ENCODE measurements around the gene USHBP1. TPM values are rescaled to one million over a fixed set of nuclear protein-coding genes. Genes with fewer than 3 reads are reported as not detected.

USHBP1 gene
- total RNA-seq, 1 experiment from 2014 or later, result 6.4 TPM

DNA sequence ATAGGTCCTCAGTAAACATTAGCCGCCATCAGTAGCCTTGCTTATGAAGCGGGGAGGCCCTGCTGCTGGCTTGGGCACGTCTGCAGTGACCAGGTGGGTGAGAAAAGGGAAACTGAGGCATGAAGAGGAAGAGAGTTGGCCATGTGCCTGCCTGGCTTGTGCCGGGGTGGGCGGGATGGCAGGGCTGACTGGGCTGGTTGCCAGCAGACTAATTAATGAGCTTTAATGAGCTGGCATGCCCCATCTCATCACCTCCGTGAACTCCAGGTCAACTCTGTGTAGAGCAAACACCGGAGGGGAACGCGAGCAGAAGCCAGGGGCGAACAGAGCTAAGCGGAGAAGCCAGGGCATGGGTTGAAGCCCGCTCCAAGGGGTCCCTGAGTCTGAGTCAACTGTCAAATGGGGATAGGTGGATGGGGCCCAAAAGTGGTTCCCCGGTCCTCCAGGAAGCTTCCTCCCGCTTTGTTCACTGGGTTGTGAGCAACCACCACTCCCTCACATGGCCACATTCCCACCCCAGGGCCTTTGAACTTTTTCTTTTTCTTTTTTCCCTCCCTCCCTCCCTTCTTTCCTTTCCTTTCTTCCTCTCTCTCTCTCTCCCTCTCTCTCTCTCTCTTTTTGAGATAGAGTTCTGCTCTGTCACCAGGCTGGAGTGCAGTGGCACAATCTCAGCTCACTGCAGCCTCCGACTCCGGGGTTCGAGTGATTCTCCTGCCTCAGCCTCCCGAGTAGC, 27.6 kb downstream of the USHBP1 start:
- H3K14ac ChIP-seq (ENCODE audit: insufficient read depth, low read length), result no peak overlapping the region
- H3K23me2 ChIP-seq (ENCODE audit: insufficient read length, low read depth, low read length, poor library complexity, severe bottlenecking), result peaks cover 6% of the 10 kb centered on the region
- H2BK20ac ChIP-seq (ENCODE audit: low read depth, low read length, poor library complexity, severe bottlenecking), result no peak overlapping the region
- H4K8ac ChIP-seq (replicated peaks; ENCODE audit: insufficient read length, low read depth, low read length), result no peak overlapping the region
- H2AFZ ChIP-seq (ENCODE audit: low read length), result no peak overlapping the region
- peak overlapping the region; percentile 31 to 67; a peak in 4 of 5 replicates for H3K4me3 Mint-ChIP-seq
- H3K4me1 Mint-ChIP-seq, result peaks cover 26 to 27% of the 10 kb centered on the region in 2 experiments
- peak overlapping the region in 1 of 3 experiments; percentile 68; a peak in 2 of 7 replicates for H3K27ac Mint-ChIP-seq
- no peak overlapping the region for H3K56ac ChIP-seq (ENCODE audit: insufficient read length, low read depth, low read length)
- peaks cover 6% of the 10 kb centered on the region for H3K79me1 ChIP-seq (ENCODE audit: insufficient read depth, low read depth, low read length, poor library complexity, severe bottlenecking)
- H3T11ph ChIP-seq (ENCODE audit: low read length), result no peak overlapping the region
- H3K4me1 ChIP-seq (ENCODE audit: insufficient read depth, low read length), result no peaks in the 10 kb centered on the region
- TF ChIP-seq, protein P1, sequence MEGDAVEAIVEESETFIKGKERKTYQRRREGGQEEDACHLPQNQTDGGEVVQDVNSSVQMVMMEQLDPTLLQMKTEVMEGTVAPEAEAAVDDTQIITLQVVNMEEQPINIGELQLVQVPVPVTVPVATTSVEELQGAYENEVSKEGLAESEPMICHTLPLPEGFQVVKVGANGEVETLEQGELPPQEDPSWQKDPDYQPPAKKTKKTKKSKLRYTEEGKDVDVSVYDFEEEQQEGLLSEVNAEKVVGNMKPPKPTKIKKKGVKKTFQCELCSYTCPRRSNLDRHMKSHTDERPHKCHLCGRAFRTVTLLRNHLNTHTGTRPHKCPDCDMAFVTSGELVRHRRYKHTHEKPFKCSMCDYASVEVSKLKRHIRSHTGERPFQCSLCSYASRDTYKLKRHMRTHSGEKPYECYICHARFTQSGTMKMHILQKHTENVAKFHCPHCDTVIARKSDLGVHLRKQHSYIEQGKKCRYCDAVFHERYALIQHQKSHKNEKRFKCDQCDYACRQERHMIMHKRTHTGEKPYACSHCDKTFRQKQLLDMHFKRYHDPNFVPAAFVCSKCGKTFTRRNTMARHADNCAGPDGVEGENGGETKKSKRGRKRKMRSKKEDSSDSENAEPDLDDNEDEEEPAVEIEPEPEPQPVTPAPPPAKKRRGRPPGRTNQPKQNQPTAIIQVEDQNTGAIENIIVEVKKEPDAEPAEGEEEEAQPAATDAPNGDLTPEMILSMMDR (conservative IDR thresholded peaks at IDR 0.05), result no peak
- no peaks in the 10 kb centered on the region for H3K27me3 Mint-ChIP-seq (ENCODE audit: low read depth)
- no peaks in the 10 kb centered on the region for H3K9me3 Mint-ChIP-seq
- H3K27me3 ChIP-seq (ENCODE audit: insufficient read depth, low read length), result no peaks in the 10 kb centered on the region
- H3K27ac ChIP-seq (ENCODE audit: insufficient read length, low read depth, low read length), result no peak overlapping the region
- no peak overlapping the region for H3K23ac ChIP-seq (ENCODE audit: insufficient read length, low read depth, low read length)
- no peak for DNase-seq
- no peak overlapping the region for H3K9ac ChIP-seq (ENCODE audit: extremely low read depth, insufficient read length, low read length)
- H2BK12ac ChIP-seq (ENCODE audit: insufficient read length, low read depth, low read length), result no peak overlapping the region
- H3K4ac ChIP-seq (ENCODE audit: low read depth, low read length), result no peak overlapping the region
- no peaks in the 10 kb centered on the region for H3K9me3 ChIP-seq (ENCODE audit: control insufficient read depth, low read depth, low read length)
- H2AK5ac ChIP-seq (ENCODE audit: insufficient read length, low read length), result no peak overlapping the region
- peaks cover 12% of the 10 kb centered on the region for H3K79me2 ChIP-seq (ENCODE audit: insufficient read depth, low read length)
- H4K20me1 ChIP-seq (ENCODE audit: control insufficient read depth, insufficient read depth, insufficient read length), result no peaks in the 10 kb centered on the region
- H2BK15ac ChIP-seq (ENCODE audit: low read depth, low read length), result no peak overlapping the region
- no CpG with 5 or more reads among the region's 18 CpGs for WGBS (ENCODE audit: extremely low coverage, insufficient read length, low lambda C conversion rate)
- H3K4me2 ChIP-seq (ENCODE audit: insufficient read depth, insufficient read length, low read length), result no peak overlapping the region
- no peak overlapping the region for H4K5ac ChIP-seq (ENCODE audit: insufficient read length, low read depth, low read length)
- H2BK120ac ChIP-seq (ENCODE audit: low read depth, low read length, poor library complexity, severe bottlenecking), result no peak overlapping the region
- no peak overlapping the region for H2BK5ac ChIP-seq (ENCODE audit: insufficient read length, low read length)
- H4K91ac ChIP-seq (ENCODE audit: insufficient read length, low read depth, low read length), result no peak overlapping the region
- H3K18ac ChIP-seq (ENCODE audit: insufficient read length, low read depth, low read length), result no peak overlapping the region
- peaks cover 16 to 60% (median 48%) of the 10 kb centered on the region in 3 experiments; a peak in 6 of 7 replicates for H3K36me3 Mint-ChIP-seq (ENCODE audit: insufficient read depth in 1 of 3, low read depth in 3 of 3)

Measured in H9 (cell line).